HepG2 (cell line): ENCODE data around the gene SPI1. TPM values are rescaled to one million over a fixed set of nuclear protein-coding genes. Genes with fewer than 3 reads are reported as not detected.

Experiments used
- ATAC-seq: fragments of 200-7000 bp; cut with Tn5 transposase; 3 replicates; pipeline ENCODE4 v1.9.1; 2020; ENCODE audit warnings: mild to moderate bottlenecking, moderate library complexity
- BruUV-seq: library from RNA; stranded (reverse); fragments of 400-500 nt; replicated peaks from 2 replicates; lab custom pipeline; 2021; lab: Mats Ljungman, UMichigan
- CTCF ChIA-PET: fragments of 300-600 bp; formaldehyde crosslinking; extraction: SDS; loops from one replicate; lab custom pipeline; 2021; ENCODE audit warnings: low total read pairs, inconsistent platforms, low intra/inter-chr PET ratio; lab: Yijun Ruan, JAX
- POLR2A ChIA-PET: fragments of 350-600 bp; sonication (Branson Sonifier 250); formaldehyde crosslinking; loops from one replicate; lab custom pipeline; 2020; ENCODE audit warnings: antibody characterized with exemption, inconsistent platforms; lab: Yijun Ruan, JAX
- DNase-seq: peaks from one replicate; pipeline ENCODE4 v3.0.0-alpha.2; 2015; ENCODE audit warnings: low spot score
- FAIRE-seq: peaks from 3 replicates; lab custom pipeline; 2011; peaks lifted over from hg19 to GRCh38; lab: Jason Lieb, UNC
- H2AFZ ChIP-seq: one replicate; pipeline ENCODE4 v1.6.1; 2011; ENCODE audit warnings: low read length, inconsistent platforms
- H3K27ac ChIP-seq: fragments of 300-600 bp; 3 replicates; pipeline ENCODE4 v1.8.0; 2011; ENCODE audit warnings: mixed run types, mild to moderate bottlenecking, mixed read lengths, low read length, inconsistent platforms; ENCODE audit not compliant: insufficient read depth; ENCODE audit errors: extremely low read length
- H3K27me3 ChIP-seq, 2 experiments: fragments of 200-600 bp in 1 of 2; 2 replicates in 1 of 2; 3 replicates in 1 of 2; pipeline versions ENCODE4 v1.6.0 to v1.8.0; 2011; ENCODE audit warnings: low read length in 2 of 2, mild to moderate bottlenecking in 2 of 2, moderate library complexity in 2 of 2, inconsistent platforms in 1 of 2; ENCODE audit not compliant: insufficient read depth in 2 of 2, control insufficient read depth in 1 of 2
- H3K36me3 ChIP-seq, 2 experiments: fragments of 200-600 bp in 1 of 2; replicated peaks in 1 of 2; 2 replicates in 1 of 2; 3 replicates in 1 of 2; pipeline versions ENCODE4 v1.5.1 to v1.8.0; 2011; ENCODE audit warnings: low read length in 2 of 2, inconsistent platforms in 1 of 2; ENCODE audit not compliant: insufficient read depth in 2 of 2, control insufficient read depth in 1 of 2
- H3K4me1 ChIP-seq: 2 replicates; pipeline ENCODE4 v1.5.1; 2012; ENCODE audit warnings: low read length, inconsistent platforms; ENCODE audit not compliant: insufficient read depth
- H3K4me2 ChIP-seq: 2 replicates; pipeline ENCODE4 v1.6.0; 2011; ENCODE audit warnings: low read depth, low read length, inconsistent platforms
- H3K4me3 ChIP-seq, 3 experiments: fragments of 200-600 bp in 1 of 3; sonication (generic), shearing (Covaris generic) in 1 of 3; replicated peaks in 1 of 3; 2 replicates each; pipeline ENCODE4 v1.5.1; 2011 to 2016; ENCODE audit warnings: low read length in 3 of 3, inconsistent platforms in 2 of 3, low read depth in 2 of 3, mild to moderate bottlenecking in 2 of 3, control low read depth in 1 of 3, mixed read lengths in 1 of 3; ENCODE audit not compliant: insufficient read depth in 1 of 3
- H3K79me2 ChIP-seq: one replicate; pipeline ENCODE4 v1.6.1; 2011; ENCODE audit warnings: low read length, inconsistent platforms; ENCODE audit not compliant: insufficient read depth
- H3K9ac ChIP-seq: 2 replicates; pipeline ENCODE4 v1.6.0; 2011; ENCODE audit warnings: mild to moderate bottlenecking, low read depth, low read length, inconsistent platforms; ENCODE audit not compliant: insufficient read depth
- H3K9me3 ChIP-seq: 2 replicates; pipeline ENCODE4 v1.5.1; 2012; ENCODE audit warnings: mild to moderate bottlenecking, low read length
- H4K20me1 ChIP-seq: 2 replicates; pipeline ENCODE4 v1.6.0; 2011; ENCODE audit warnings: inconsistent platforms, mild to moderate bottlenecking, low read length, moderate library complexity; ENCODE audit not compliant: insufficient read depth
- NR2F6 ChIP-seq, 2 experiments: IDR thresholded peaks; 2 replicates each; pipeline ENCODE4 v1.6.1; 2016; ENCODE audit warnings: antibody characterized with exemption in 1 of 2, mild to moderate bottlenecking in 1 of 2
- SMAD3 ChIP-seq: sonication (generic); formaldehyde crosslinking; IDR thresholded peaks from 2 replicates; pipeline ENCODE4 v1.4.0; 2020; ENCODE audit warnings: missing genetic modification reagents
- ZNF513 ChIP-seq: sonication (generic); formaldehyde crosslinking; conservative IDR thresholded peaks from 2 replicates; pipeline ENCODE4 v1.5.0; 2020; ENCODE audit warnings: missing genetic modification reagents
- WGBS: methylation state at CpG from one replicate; pipeline ENCODE4 v1.1.6; 2017; ENCODE audit warnings: low lambda C conversion rate; 5-methylcytosine and 5-hydroxymethylcytosine counted together
- in situ Hi-C: cut with HindIII; loops from 2 replicates; pipeline ENCODE4 v1.10.0; 2017; ENCODE audit warnings: low pct_unique_long_range_greater_than_20kb; ENCODE audit not compliant: extremely low pct_ligation_motif_present
- intact Hi-C: fragments of 100-400 bp; cut with micrococcal nuclease; formaldehyde crosslinking; loops from one replicate; pipeline ENCODE4 v1.10.0; 2022; ENCODE audit not compliant: unreplicated experiment
- polyA plus RNA-seq, 8 experiments: library from polyadenylated mRNA; depleted of rRNA in 3 of 8; stranded (reverse) in 7 of 8; unstranded in 1 of 8; fragments of >200 nt; fragmentation: Illumina TruSeq in 4 of 8; extraction: Trizol in 4 of 8; gene quantifications; 2 replicates each; pipeline versions ENCODE4 v1.2.1 to v1.2.3, GENCODE V29; 2011 to 2016; ENCODE audit warnings: low read depth in 4 of 8, missing spikeins in 1 of 8, mixed read lengths in 1 of 8; ENCODE audit not compliant: insufficient read depth in 1 of 8
- total RNA-seq, 5 experiments: library from RNA; depleted of rRNA; stranded (reverse); fragments of >200 nt; fragmentation: Illumina TruSeq; extraction: Trizol; gene quantifications; 2 replicates each; pipeline ENCODE4 v1.2.3, GENCODE V29; 2016; ENCODE audit warnings: low read depth in 1 of 5
- TF ChIP-seq, protein P1 (sequence below): sonication (generic); formaldehyde crosslinking; IDR thresholded peaks from 2 replicates; pipeline ENCODE4 v1.8.1; 2023; ENCODE audit warnings: missing genetic modification reagents, inconsistent platforms, borderline replicate concordance

The SPI1 gene
- total and polyA plus RNA-seq, 2 of the 13 experiments (the other 11 are each of a cell fraction or from before 2014, with no cell fraction given), result not detected

GRCh38 chr11:47338396-47339241 is 39.7 kb downstream of the SPI1 start:
- Histone ChIP-seq H4K20me1 (no peaks in the 10 kb centered on the region), H3K4me1 (peaks cover 16% of the 10 kb centered on the region), H3K4me2 (no peak overlapping the region), H2AFZ (no peak overlapping the region), H3K27ac (no peak overlapping the region), H3K79me2 (no peaks in the 10 kb centered on the region), H3K27me3 (peaks cover 7 to 34% of the 10 kb centered on the region in 2 experiments; a peak in 4 of 5 replicates), H3K9me3 (no peaks in the 10 kb centered on the region), H3K4me3 (no peak overlapping the region), H3K36me3 (no peaks in the 10 kb centered on the region), H3K9ac (no peak overlapping the region)
- no peak for ATAC-seq
- intact Hi-C loops (no loop called here), in situ Hi-C loops (no loop called here)
- DNase-seq, result no peak
- TF ChIP-seq NR2F6 (IDR thresholded peaks at IDR 0.05), result peak; percentile 54; the same call in 1 of the 2 replicates
- 0 out of 2 replicates have a peak, but pooled peaks have one; percentile 29 for TF ChIP-seq NR2F6 (CRISPR knock-in tag; IDR thresholded peaks at IDR 0.05)
- TF ChIP-seq ZNF513 (CRISPR knock-in tag), result no peak
- TF ChIP-seq SMAD3 (CRISPR knock-in tag), result no peak
- TF ChIP-seq, protein P1, sequence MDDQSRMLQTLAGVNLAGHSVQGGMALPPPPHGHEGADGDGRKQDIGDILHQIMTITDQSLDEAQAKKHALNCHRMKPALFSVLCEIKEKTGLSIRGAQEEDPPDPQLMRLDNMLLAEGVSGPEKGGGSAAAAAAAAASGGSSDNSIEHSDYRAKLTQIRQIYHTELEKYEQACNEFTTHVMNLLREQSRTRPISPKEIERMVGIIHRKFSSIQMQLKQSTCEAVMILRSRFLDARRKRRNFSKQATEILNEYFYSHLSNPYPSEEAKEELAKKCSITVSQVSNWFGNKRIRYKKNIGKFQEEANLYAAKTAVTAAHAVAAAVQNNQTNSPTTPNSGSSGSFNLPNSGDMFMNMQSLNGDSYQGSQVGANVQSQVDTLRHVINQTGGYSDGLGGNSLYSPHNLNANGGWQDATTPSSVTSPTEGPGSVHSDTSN (CRISPR knock-in tag), result no peak
- BruUV-seq, result no TSS peak
- CTCF ChIA-PET, result no interaction called here
- POLR2A ChIA-PET, result interaction anchor here (0.6 kb wide), 1 partner anchor 422 kb away, joined by 3 read pairs; no protein-coding TSS in a partner anchor
- 50% methylated on average over 12 of the region's 27 CpGs for WGBS
- FAIRE-seq, result no peak
